HG03457 (cell line): ENCODE measurements around the gene SCGB3A2.
A peak's percentile ranks its signal among the peaks of the same experiment; 100 is the strongest.

Experiments
- ATAC-seq: cut with Tn5 transposase; IDR thresholded peaks from one replicate; pipeline ENCODE4 v1.9.1; 2021; ENCODE audit warnings: moderate number of reproducible peaks; ENCODE audit not compliant: unreplicated experiment

The SCGB3A2 gene, protein sequence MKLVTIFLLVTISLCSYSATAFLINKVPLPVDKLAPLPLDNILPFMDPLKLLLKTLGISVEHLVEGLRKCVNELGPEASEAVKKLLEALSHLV

DNA sequence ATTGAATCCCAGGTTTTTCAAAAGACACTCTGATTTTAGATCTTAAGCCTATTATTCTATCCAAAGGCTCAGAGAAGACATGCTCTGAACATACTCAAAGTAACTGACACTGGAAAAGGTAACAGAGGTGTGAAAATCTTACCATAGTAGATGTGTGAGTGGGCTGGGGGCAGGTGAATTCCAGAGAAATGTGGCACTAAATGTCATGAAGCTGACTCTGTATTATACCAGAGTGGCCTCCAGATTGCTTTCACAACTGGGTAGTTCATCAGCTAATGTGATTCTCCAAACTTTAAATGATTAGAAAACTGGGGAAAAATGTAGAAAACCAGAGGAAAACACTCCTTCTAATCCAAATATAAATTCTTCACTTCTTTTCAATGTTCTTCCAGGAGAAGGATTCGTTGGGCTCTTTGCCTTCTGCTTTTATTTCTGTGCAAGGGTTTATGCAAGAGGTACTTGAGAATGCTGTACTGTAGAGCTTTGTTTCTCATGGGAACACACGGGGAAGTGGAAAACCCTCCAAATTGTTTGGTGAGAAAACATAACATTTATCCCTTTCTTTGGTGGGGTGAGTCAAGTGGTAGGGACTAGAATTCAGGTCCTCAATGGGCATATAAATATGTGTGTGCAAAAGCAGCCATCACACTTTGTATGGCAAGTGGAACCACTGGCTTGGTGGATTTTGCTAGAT is at the start of gene SCGB3A2:
Gene SCGB3A2, plus strand, starts transcription at position 646 of the 694 bp plus-strand sequence. CDS start 93 bp downstream, outside the sequence.
- ATAC-seq: no peak

DNA sequence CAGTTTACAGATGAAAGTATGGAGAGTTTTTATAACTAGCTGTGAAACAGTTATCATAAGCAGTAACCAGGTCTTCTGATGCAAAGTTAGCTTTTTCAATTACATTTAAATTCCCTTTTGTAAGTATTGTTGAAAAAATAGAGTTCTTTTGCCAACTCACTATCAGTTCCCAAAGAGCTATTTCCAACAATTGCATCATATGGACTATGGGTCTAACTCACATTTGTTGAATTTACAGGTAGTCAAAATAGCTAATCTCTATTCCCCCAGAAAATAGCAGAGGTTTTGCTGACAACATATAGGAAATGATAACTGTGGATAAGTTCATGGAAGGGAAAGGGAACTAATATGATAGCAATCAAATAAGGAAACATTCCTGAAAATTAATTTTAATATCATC is 48.5 kb upstream of the SCGB3A2 start:
- no peak for ATAC-seq

DNA sequence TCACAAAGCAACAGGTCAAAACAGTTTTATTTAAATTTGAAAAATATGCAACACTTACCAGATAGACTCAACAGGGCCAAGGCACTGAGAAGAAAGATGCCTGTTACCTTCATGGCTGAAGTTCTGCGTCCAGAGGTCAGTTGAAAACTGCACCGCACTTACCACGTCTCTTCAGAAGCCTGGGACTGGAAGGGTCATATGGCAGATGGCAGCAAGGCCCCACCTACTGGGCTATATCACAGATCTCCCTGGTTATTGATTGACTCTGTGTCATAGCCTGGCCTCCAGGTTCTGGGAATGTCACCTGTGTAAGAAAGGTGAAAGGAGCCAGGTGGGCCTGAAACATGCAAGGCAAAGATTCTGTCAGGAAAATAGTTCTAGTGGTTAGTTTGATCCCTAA is 47.0 kb upstream of the SCGB3A2 start, which contains the start of gene SPINK1:
Gene SPINK1, minus strand, starts transcription at position 207 of the 400 bp plus-strand sequence. Its CDS starts 94 bp downstream, at position 113.
- ATAC-seq: no peak

- no peak for ATAC-seq
Observed at GRCh38 chr5:147832541-147832940, 46.0 kb upstream of the SCGB3A2 start.

GRCh38 chr5:147835386-147835798 is 43.1 kb upstream of the SCGB3A2 start:
- ATAC-seq: no peak

DNA sequence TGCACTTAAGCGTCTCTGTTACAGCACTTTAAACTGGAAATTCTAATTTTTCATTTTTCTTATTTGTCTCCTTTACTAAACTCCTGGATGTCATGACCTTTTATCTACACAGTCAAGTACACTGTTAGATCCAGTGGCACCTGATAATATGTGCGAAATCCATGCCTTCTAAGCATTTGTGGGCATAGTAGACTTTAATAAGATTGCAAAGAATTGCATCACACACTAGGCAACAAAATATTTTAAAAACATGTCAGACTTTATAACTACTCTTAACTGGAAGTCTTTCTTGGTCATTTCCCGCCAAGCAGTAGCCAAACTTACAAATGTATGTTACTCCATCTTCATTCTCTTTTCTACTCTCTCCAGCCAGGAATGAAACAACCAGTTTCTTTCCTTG is 42.1 kb upstream of the SCGB3A2 start:
- ATAC-seq: no peak

GRCh38 chr5:147842869-147843268 is 35.6 kb upstream of the SCGB3A2 start:
- ATAC-seq: no peak

GRCh38 chr5:147844846-147845245 is 33.7 kb upstream of the SCGB3A2 start:
- no peak for ATAC-seq

- no peak for ATAC-seq
Observed at GRCh38 chr5:147845618-147846017, 32.9 kb upstream of the SCGB3A2 start.

- ATAC-seq: no peak
Observed at GRCh38 chr5:147849226-147849625, 29.3 kb upstream of the SCGB3A2 start.

DNA sequence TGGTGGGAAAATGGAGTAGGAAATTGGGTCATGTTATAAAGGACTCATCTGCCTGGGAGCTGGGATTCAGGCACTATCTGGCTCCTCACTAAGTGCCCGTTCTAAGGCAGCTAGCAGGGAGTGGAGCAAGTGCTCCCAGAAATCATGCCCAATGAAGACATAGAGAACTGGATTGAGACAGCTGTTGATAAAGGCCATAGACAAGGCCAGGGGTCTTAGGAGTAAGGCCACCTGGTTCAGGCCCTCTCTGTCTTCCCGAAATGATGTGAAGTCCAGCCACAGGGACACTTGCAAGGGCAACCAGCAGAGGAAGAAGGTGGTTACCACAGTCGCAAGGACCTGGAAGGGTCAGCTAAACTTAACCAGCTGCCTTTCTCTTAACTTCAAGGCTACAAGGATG is 26.9 kb upstream of the SCGB3A2 start:
- ATAC-seq: no peak

- no peak for ATAC-seq
Observed at GRCh38 chr5:147852365-147852764, 26.1 kb upstream of the SCGB3A2 start.

GRCh38 chr5:147853372-147853987 is 25.0 kb upstream of the SCGB3A2 start:
- ATAC-seq: no peak

- ATAC-seq: no peak
Observed at GRCh38 chr5:147854331-147854730, 24.2 kb upstream of the SCGB3A2 start.

DNA sequence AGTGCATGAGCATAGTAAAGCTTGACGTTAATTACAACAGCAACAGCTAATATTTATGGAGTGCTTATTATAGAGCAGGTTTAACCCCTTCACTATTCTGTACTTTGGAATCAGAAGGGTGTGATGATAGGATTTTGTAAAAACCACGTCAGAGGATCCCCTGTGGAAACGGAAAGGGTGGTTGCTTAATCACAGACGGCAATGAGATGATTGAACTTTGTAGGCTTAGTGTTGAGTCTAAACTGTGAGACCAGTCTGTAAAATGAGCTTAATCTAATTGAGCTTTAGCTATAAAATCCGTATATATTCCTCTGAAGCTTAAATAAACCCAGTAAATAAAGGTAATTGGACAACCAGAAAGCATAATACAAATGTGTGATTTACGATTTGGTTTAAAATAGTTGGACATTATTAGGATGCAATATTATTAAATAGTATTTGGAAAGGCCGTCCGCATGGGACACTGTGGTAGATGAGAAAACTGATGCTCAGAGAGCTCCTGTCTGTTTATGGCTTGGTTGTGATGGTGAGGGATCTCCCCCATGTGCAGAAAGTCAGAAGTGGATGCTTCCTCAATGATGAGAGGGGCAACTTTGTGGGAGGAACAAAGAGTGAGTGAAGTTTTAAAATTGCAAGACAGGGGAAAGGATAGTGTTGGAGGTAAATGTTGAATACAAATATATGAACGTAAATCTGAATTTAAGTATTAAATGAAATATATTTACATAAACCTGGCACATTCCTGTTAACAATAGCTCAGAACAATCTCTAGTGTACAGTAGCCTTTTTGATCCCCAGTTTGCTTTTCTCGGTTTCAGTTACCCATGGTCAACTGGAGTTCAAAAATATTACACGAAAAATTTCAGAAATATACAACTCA is 23.4 kb upstream of the SCGB3A2 start:
- no peak for ATAC-seq

- ATAC-seq: no peak
Observed at GRCh38 chr5:147855774-147856069, 22.8 kb upstream of the SCGB3A2 start.

DNA sequence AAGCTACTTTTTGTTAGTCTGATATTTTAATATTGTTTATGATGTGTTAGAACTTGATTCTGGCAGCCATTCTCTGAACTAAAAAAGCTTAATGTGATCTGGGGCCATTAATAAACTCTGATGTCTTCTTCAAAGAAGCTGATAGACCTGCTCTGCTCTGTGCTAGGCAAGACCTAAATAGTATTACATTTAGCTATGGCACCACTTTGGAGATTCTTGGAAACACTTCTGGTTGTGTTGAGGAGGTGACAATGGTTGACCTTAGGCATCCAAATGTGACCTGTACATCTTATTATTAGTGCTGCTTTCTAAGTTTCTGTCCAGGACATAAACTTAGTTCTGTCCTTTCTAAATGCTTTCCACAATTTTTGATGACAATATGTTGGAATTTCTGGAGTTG is 21.7 kb upstream of the SCGB3A2 start:
- no peak for ATAC-seq

DNA sequence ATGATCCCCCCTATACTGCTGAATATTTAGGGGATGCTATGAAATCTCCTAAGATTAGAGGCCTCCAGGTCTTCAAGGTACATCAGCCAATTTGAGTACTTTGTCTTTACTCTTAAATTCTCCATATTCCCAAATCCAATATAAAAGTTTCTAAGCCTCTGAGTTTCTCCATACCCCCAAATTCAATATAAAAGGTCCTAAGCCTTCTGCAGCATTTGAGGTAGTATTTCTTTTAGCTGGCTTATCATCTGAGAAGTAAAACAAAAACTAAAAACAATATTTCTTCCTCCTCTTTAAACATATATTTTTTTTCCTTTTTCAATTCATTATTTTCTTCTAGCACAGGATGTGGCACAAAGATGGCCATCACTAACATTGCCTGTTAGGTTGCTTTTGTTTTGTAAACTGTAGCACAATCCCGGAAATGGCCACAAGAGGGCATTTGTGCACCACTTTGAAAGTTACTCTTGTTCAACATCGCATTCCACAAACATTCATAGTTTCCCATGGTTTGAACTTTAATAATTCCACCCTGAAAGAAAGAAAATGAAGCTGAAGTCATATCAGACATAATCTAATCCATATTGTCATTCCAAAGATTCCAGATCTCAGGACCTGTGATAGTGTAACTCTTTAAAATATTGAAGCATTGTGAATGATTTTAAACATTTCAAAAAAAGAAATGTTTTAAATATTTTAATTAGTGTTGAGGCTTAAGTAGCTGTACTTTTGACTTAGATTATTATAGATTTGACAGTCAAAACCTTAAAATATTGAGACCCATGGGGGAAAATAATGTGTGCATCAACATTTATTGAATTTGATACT is 21.0 kb upstream of the SCGB3A2 start:
- ATAC-seq: peak; percentile 90

- no peak for ATAC-seq
Observed at GRCh38 chr5:147858565-147858964, 19.9 kb upstream of the SCGB3A2 start.

DNA sequence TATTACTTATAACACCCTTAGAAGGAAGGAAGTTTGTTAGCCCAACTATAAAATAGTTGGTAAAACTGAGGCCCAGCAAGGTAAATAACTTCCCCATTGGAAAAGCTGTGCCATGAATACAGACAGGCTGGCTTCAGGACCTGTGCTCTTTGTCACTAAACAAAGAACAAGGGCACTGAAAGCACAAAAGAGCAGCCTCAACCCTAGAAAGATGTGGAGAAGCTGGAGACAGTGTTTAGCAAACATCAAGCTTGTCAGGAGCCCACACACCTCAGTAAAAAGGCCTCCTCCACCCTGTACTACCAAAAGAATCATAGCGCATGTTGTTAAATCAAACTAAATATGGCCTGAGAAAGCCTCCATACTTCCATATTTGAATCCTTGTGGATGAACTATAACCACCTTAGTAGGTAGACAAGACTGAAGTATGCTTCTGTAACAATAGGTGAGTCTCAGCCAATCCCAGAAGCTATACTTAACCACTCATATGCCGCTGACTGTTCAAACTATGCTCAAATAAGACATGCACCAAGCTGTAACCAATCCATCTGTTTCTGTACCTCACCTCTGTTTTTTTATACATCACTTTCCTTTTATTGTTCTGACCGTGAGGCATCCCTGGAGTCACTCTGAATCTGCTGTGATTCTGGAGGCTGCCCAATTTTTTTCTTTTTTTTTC is 18.4 kb upstream of the SCGB3A2 start:
- no peak for ATAC-seq
